IMR-90 (cell line): ENCODE measurements around the gene PPP2R1B. TPM values are rescaled to one million over a fixed set of nuclear protein-coding genes. Genes with fewer than 3 reads are reported as not detected.

Source experiments
- ATAC-seq: fragments of 200-7000 bp; cut with Tn5 transposase; 2 replicates; pipeline ENCODE4 v1.9.1; 2020; ENCODE audit warnings: low read depth, mild to moderate bottlenecking, moderate library complexity
- BruUV-seq: library from RNA; stranded (reverse); fragments of 400-500 nt; replicated peaks from 2 replicates; lab custom pipeline; 2021; lab: Mats Ljungman, UMichigan
- CTCF ChIA-PET: fragments of 300-600 bp; formaldehyde crosslinking; extraction: SDS; loops from one replicate; lab custom pipeline; 2021; ENCODE audit warnings: antibody characterized with exemption; lab: Yijun Ruan, JAX
- POLR2A ChIA-PET: fragments of 300-600 bp; sonication (Branson Sonifier 250); formaldehyde crosslinking; loops from one replicate; lab custom pipeline; 2022; ENCODE audit warnings: antibody characterized with exemption; ENCODE audit not compliant: unreplicated experiment; lab: Charles Lee
- DNase-seq: peaks from one replicate; pipeline ENCODE4 v3.0.0; 2013
- H2AFZ ChIP-seq: replicated peaks from 2 replicates; pipeline ENCODE3; 2013; ENCODE audit warnings: low read length, mild to moderate bottlenecking; ENCODE audit not compliant: poor library complexity
- H2AK5ac ChIP-seq: 2 replicates; pipeline ENCODE4 v1.6.1; 2013; ENCODE audit warnings: low read depth, low read length, inconsistent platforms
- H2AK9ac ChIP-seq: replicated peaks from 2 replicates; pipeline ENCODE3; 2013; ENCODE audit warnings: mild to moderate bottlenecking, low read depth, low read length, moderate library complexity; ENCODE audit not compliant: poor library complexity
- H2BK120ac ChIP-seq: 2 replicates; pipeline ENCODE4 v1.6.1; 2013; ENCODE audit warnings: low read depth, low read length, inconsistent platforms
- H2BK15ac ChIP-seq: 3 replicates; pipeline ENCODE4 v1.6.1; 2013; ENCODE audit warnings: low read depth, low read length, inconsistent platforms
- H2BK20ac ChIP-seq: 2 replicates; pipeline ENCODE4 v1.6.1; 2013; ENCODE audit warnings: low read depth, mild to moderate bottlenecking, inconsistent platforms, low read length, moderate library complexity
- H2BK5ac ChIP-seq: 2 replicates; pipeline ENCODE4 v1.6.1; 2013; ENCODE audit warnings: mild to moderate bottlenecking, low read depth, low read length, inconsistent platforms; ENCODE audit not compliant: poor library complexity, severe bottlenecking
- H3K14ac ChIP-seq: replicated peaks from 2 replicates; pipeline ENCODE4 v1.6.1; 2013; ENCODE audit warnings: low read depth, low read length, inconsistent platforms
- H3K18ac ChIP-seq: 2 replicates; pipeline ENCODE4 v1.6.1; 2013; ENCODE audit warnings: low read depth, low read length, control low read depth
- H3K23ac ChIP-seq: 2 replicates; pipeline ENCODE4 v1.6.1; 2013; ENCODE audit warnings: low read depth, low read length, inconsistent platforms
- H3K27ac ChIP-seq: 2 replicates; pipeline ENCODE4 v1.5.1; 2013; ENCODE audit warnings: mild to moderate bottlenecking, control low read depth, low read length; ENCODE audit not compliant: insufficient read depth
- H3K27me3 ChIP-seq: 2 replicates; pipeline ENCODE4 v1.6.1; 2013; ENCODE audit warnings: low read length; ENCODE audit not compliant: control insufficient read depth, insufficient read depth
- H3K36me3 ChIP-seq: 2 replicates; pipeline ENCODE4 v1.6.1; 2013; ENCODE audit warnings: low read length, mixed read lengths; ENCODE audit not compliant: control insufficient read depth, insufficient read depth
- H3K4ac ChIP-seq: 2 replicates; pipeline ENCODE4 v1.6.1; 2013; ENCODE audit warnings: low read depth, low read length, inconsistent platforms
- H3K4me1 ChIP-seq: 2 replicates; pipeline ENCODE4 v1.6.1; 2013; ENCODE audit warnings: low read length, mixed read lengths; ENCODE audit not compliant: control insufficient read depth, insufficient read depth
- H3K4me2 ChIP-seq: 2 replicates; pipeline ENCODE4 v1.6.1; 2013; ENCODE audit warnings: low read depth, mild to moderate bottlenecking, control low read depth, low read length, moderate library complexity
- H3K4me3 ChIP-seq: 2 replicates; pipeline ENCODE4 v1.5.1; 2013; ENCODE audit warnings: low read depth, mild to moderate bottlenecking, control low read depth, low read length, moderate library complexity; ENCODE audit not compliant: insufficient read depth
- H3K56ac ChIP-seq: 2 replicates; pipeline ENCODE4 v1.6.1; 2013; ENCODE audit warnings: low read length, inconsistent platforms; ENCODE audit not compliant: insufficient read depth; ENCODE audit errors: extremely low read depth
- H3K79me1 ChIP-seq, 2 experiments: 2 replicates each; pipeline ENCODE4 v1.6.1; 2013; ENCODE audit warnings: low read length in 2 of 2, inconsistent platforms in 1 of 2, low read depth in 1 of 2
- H3K9ac ChIP-seq: 2 replicates; pipeline ENCODE4 v1.6.1; 2013; ENCODE audit warnings: low read depth, low read length, control low read depth
- H3K9me1 ChIP-seq: 2 replicates; pipeline ENCODE4 v1.6.1; 2013; ENCODE audit warnings: low read length, inconsistent platforms; ENCODE audit not compliant: insufficient read depth
- H3K9me3 ChIP-seq: 2 replicates; pipeline ENCODE4 v1.6.1; 2013; ENCODE audit warnings: low read length; ENCODE audit not compliant: control insufficient read depth, insufficient read depth
- H4K20me1 ChIP-seq: 2 replicates; pipeline ENCODE4 v1.6.1; 2013; ENCODE audit warnings: low read length, inconsistent platforms; ENCODE audit not compliant: insufficient read depth
- H4K5ac ChIP-seq: 2 replicates; pipeline ENCODE4 v1.6.1; 2013; ENCODE audit warnings: mild to moderate bottlenecking, low read depth, low read length, control low read depth
- H4K8ac ChIP-seq, 2 experiments: 2 replicates each; pipeline ENCODE4 v1.6.1; 2013; ENCODE audit warnings: low read depth in 2 of 2, low read length in 2 of 2, control low read depth in 1 of 2, inconsistent platforms in 1 of 2
- H4K91ac ChIP-seq: 2 replicates; pipeline ENCODE4 v1.6.1; 2013; ENCODE audit warnings: low read depth, low read length, inconsistent platforms; ENCODE audit not compliant: insufficient read depth
- FOS ChIP-seq: fragments of 150-350 bp; IDR thresholded peaks from 2 replicates; pipeline ENCODE4 v1.6.1; 2016; ENCODE audit warnings: low read depth, low read length
- MAFK ChIP-seq: IDR thresholded peaks from 2 replicates; pipeline ENCODE4 v1.6.1; 2012; ENCODE audit warnings: low read depth, low read length, improper control_type of control experiment
- SMC3 ChIP-seq: fragments of 150-350 bp; IDR thresholded peaks from 2 replicates; pipeline ENCODE4 v1.6.1; 2016; ENCODE audit warnings: low read depth, mild to moderate bottlenecking, antibody characterized with exemption, low read length, moderate library complexity
- WGBS, 2 experiments: methylation state at CpG; one replicate each; pipeline versions ENCODE4 v1.1.5 to v1.1.7; 2013; ENCODE audit warnings: missing lambda C conversion rate in 2 of 2; ENCODE audit not compliant: insufficient read length in 1 of 2; ENCODE audit errors: extremely low coverage in 2 of 2; 5-methylcytosine and 5-hydroxymethylcytosine counted together
- dilution Hi-C: fragments of 300-500 bp; cut with HindIII; formaldehyde crosslinking; loops from one replicate; pipeline ENCODE4 v1.14.3; 2018; ENCODE audit warnings: low sequenced_read_pairs; ENCODE audit not compliant: unreplicated experiment
- in situ Hi-C: fragments of 300-500 bp; cut with MboI; formaldehyde crosslinking; loops from 3 replicates; pipeline ENCODE4 v1.14.3; 2019; ENCODE audit warnings: low sequenced_read_pairs, inconsistent platforms, mixed read lengths
- intact Hi-C: fragments of 100-400 bp; cut with micrococcal nuclease; formaldehyde crosslinking; loops from 2 replicates; pipeline ENCODE4 v1.10.0; 2022
- polyA plus RNA-seq, 3 experiments: library from polyadenylated mRNA; depleted of rRNA; stranded (reverse); fragments of >200 nt; gene quantifications; 2 replicates each; pipeline ENCODE4 v1.2.3, GENCODE V29; 2012; ENCODE audit warnings: low replicate concordance in 1 of 3
- total RNA-seq: library from RNA; depleted of rRNA; stranded (reverse); fragments of >200 nt; gene quantifications from 2 replicates; pipeline ENCODE4 v1.2.3, GENCODE V29; 2012

PPP2R1B gene
- total and polyA plus RNA-seq, 2 of the 4 experiments (the other 2 are of a cell fraction): 23.0 to 62.9 TPM

- Histone ChIP-seq H3K27me3 (no peaks in the 10 kb centered on the region), H2AK9ac (peak overlapping the region; percentile 62), H4K20me1 (no peaks in the 10 kb centered on the region), H3K9ac (no peak overlapping the region), H3K4ac (peak overlapping the region; percentile 82), H3K23ac (no peak overlapping the region), H3K4me3 (no peak overlapping the region), H2BK120ac (peak overlapping the region; percentile 83), H3K14ac (peak overlapping the region; percentile 66; the same call in 1 of the 2 replicates), H3K9me1 (peaks cover 12% of the 10 kb centered on the region), H3K18ac (peak overlapping the region; percentile 5; the same call in 1 of the 2 replicates), H3K36me3 (peaks cover 50% of the 10 kb centered on the region), H2BK20ac (no peak overlapping the region), H2BK5ac (peak overlapping the region; percentile 71), H3K27ac (peak overlapping the region; percentile 71), H4K8ac (peak overlapping the region in 1 of 2 experiments; percentile 54; a peak in 1 of 4 replicates), H2BK15ac (no peak overlapping the region), H3K56ac (no peak overlapping the region), H3K9me3 (no peaks in the 10 kb centered on the region), H4K91ac (peak overlapping the region; percentile 62; the same call in 1 of the 2 replicates), H3K79me1 (peaks cover 11 to 45% of the 10 kb centered on the region in 2 experiments), H3K4me2 (no peak overlapping the region), H3K4me1 (peaks cover 13% of the 10 kb centered on the region), H2AK5ac (peak overlapping the region; percentile 91), H2AFZ (no peak overlapping the region), H4K5ac (no peak overlapping the region; the same call in 1 of the 2 replicates)
- in situ Hi-C loops: no loop called here
- WGBS, 2 experiments: 80% methylated on average over 1 of the region's 2 CpGs; no CpG with 5 or more reads in 1 of the 2 experiments
- POLR2A ChIA-PET: no interaction called here
- BruUV-seq: no TSS peak
- ATAC-seq: no peak
- DNase-seq: peak; percentile 47
- CTCF ChIA-PET: no interaction called here
- TF ChIP-seq SMC3 (no peak), FOS (peak; percentile 25; the same call in 1 of the 2 replicates), MAFK (peak; percentile 73)
- dilution Hi-C loops: no loop called here
- intact Hi-C loops: loop anchor here (5.0 kb wide), 1 partner anchor 43 kb away; no protein-coding TSS in a partner anchor
These were observed 46.8 kb downstream of the PPP2R1B start for GRCh38 chr11:111719379-111719778.
